ENCODE measurements around the gene MAML3.

MAML3 gene

GRCh38 chr4:140097572-140097971, 56.4 kb downstream of the MAML3 start:
- DNase-seq = no peak

- no peak for DNase-seq
These were observed 57.1 kb downstream of the MAML3 start for GRCh38 chr4:140096921-140097320.

GRCh38 chr4:140096483-140096861, 57.5 kb downstream of the MAML3 start:
- no peak for DNase-seq

GRCh38 chr4:140095694-140096482, 58.1 kb downstream of the MAML3 start:
- DNase-seq = peak; percentile 56 to 64

GRCh38 chr4:140094438-140095420, 59.3 kb downstream of the MAML3 start:
- DNase-seq = peak; percentile 91 to 92

GRCh38 chr4:140092094-140092851, 61.7 kb downstream of the MAML3 start:
- peak in 1 of 2 experiments; percentile 17 for DNase-seq

GRCh38 chr4:140091305-140091704, 62.7 kb downstream of the MAML3 start:
- DNase-seq = peak; percentile 32 to 43

GRCh38 chr4:140090215-140090731, 63.7 kb downstream of the MAML3 start:
- no peak for DNase-seq

- DNase-seq = no peak
These were observed 64.8 kb downstream of the MAML3 start for GRCh38 chr4:140089216-140089615.

GRCh38 chr4:140088323-140088967, 65.5 kb downstream of the MAML3 start:
- no peak for DNase-seq

GRCh38 chr4:140085881-140086280, 68.1 kb downstream of the MAML3 start:
- no peak for DNase-seq

- no peak for DNase-seq
These were observed 68.8 kb downstream of the MAML3 start for GRCh38 chr4:140085062-140085622.

- DNase-seq = no peak
These were observed 69.6 kb downstream of the MAML3 start for GRCh38 chr4:140084385-140084784.

- DNase-seq = no peak
These were observed 71.6 kb downstream of the MAML3 start for GRCh38 chr4:140082391-140082755.

GRCh38 chr4:140081641-140082390, 72.2 kb downstream of the MAML3 start:
- DNase-seq = no peak

GRCh38 chr4:140080883-140081282, 73.1 kb downstream of the MAML3 start:
- DNase-seq = no peak

GRCh38 chr4:140078366-140078765, 75.6 kb downstream of the MAML3 start:
- DNase-seq = no peak

- no peak for DNase-seq
These were observed 77.7 kb downstream of the MAML3 start for GRCh38 chr4:140076307-140076706.

- peak; percentile 61 to 66 for DNase-seq
These were observed 82.2 kb downstream of the MAML3 start for GRCh38 chr4:140071806-140072205.

- DNase-seq = no peak
These were observed 83.0 kb downstream of the MAML3 start for GRCh38 chr4:140070973-140071372.

- DNase-seq = no peak
These were observed 83.6 kb downstream of the MAML3 start for GRCh38 chr4:140070366-140070765.
